GM20000 (cell line): ENCODE results near the gene LUC7L2.

Source experiments
- DNase-seq: peaks from one replicate; pipeline ENCODE4 v3.0.0; 2012; ENCODE audit warnings: low spot score
- TF ChIP-seq, protein P1 (sequence below): IDR thresholded peaks from 2 replicates; pipeline ENCODE4 v1.5.1; 2012; ENCODE audit warnings: mild to moderate bottlenecking, control low read depth; ENCODE audit errors: extremely low read depth, missing control alignments

LUC7L2 gene

DNA sequence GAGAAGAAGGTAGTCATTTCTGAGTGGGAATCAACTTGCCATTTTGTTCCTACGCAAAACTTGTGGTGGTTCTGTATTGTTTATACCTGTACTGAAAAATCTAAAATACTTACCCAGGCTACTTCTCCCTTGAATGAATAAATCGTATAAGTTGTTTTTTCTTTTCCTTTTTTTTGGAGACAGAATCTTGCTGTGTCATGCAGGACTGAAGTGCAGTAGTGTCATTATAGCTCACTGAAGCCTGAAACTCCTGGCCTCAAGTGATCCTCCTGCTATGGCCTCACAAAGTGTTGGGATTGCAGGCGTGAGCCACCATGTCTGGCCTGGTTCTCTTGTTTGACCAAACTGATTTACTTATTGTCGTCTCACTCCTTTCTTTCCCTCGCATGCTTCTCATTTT lies 27.9 kb downstream of the LUC7L2 start:
- no peak for DNase-seq

DNA sequence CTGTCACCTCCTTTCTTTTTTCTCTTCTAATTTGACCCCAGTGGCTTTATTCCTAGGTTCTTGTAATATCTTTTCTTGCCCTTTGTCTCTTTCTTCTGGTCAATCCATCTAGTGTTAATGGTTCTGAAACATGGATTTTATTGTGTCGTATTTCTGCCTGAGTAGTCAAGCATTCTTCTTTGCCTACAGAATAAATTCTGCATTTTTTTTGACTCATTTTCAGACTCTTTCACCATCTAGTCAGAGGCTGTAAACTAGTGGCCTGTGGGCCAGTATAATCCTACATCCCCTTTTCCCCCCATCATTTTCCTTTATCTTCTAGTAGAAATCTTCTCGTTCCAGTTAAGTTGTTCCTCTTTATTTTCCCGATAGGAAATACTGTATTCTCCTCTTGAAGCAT lies 29.4 kb downstream of the LUC7L2 start:
- TF ChIP-seq, protein P1, sequence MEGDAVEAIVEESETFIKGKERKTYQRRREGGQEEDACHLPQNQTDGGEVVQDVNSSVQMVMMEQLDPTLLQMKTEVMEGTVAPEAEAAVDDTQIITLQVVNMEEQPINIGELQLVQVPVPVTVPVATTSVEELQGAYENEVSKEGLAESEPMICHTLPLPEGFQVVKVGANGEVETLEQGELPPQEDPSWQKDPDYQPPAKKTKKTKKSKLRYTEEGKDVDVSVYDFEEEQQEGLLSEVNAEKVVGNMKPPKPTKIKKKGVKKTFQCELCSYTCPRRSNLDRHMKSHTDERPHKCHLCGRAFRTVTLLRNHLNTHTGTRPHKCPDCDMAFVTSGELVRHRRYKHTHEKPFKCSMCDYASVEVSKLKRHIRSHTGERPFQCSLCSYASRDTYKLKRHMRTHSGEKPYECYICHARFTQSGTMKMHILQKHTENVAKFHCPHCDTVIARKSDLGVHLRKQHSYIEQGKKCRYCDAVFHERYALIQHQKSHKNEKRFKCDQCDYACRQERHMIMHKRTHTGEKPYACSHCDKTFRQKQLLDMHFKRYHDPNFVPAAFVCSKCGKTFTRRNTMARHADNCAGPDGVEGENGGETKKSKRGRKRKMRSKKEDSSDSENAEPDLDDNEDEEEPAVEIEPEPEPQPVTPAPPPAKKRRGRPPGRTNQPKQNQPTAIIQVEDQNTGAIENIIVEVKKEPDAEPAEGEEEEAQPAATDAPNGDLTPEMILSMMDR = no peak
- DNase-seq = no peak

More for the DNA sequence above, 27.9 kb downstream of the LUC7L2 start:
- TF ChIP-seq, protein P1 = no peak

DNA sequence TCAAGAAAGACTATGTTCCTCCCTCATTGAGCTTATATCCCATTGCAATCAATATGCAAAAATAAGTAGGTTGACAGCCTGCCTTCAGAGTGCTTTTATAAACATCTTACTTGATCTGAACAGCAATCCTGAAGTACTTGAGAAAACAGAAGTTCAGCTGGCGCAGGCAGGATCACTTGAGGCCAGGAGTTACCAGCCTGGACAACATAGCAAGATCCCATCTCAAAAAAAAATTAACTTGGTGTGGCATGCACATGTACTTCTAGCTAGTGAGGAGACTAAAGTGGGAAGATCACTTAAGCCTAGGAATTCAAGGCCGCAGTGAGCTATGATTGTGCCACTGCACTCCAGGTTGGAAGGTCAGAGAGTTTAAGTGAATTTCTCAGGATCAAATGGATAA lies 30.1 kb downstream of the LUC7L2 start:
- no peak for DNase-seq
- TF ChIP-seq, protein P1 = no peak

DNA sequence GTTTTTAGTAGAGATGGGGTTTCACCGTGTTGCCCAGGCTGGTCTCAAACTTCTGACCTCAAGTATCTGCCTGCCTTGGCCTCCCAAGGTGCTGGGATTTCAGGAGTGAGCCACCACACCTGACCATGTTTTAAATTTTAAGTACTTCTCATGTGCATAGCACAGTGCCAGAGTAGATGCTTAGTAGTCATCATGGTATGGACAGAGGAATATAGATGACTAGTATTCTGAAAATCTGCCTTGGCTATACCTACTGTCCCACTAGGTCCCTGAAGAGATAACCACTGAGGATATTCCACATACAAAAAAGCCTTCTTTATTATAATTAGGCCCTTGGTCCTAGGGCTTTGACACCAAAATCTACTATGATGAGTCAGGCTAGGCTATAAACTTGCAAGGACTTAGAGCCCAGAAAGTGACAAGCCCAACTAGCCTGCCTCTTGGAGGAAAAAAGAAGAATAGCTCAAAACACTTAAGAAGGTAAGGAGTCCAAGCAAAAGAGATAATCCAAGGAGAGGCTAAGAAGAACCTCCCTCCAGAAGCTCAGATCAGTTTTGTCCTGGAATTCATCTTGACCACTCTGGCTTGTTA lies 34.0 kb downstream of the LUC7L2 start:
- no peak for DNase-seq

DNA sequence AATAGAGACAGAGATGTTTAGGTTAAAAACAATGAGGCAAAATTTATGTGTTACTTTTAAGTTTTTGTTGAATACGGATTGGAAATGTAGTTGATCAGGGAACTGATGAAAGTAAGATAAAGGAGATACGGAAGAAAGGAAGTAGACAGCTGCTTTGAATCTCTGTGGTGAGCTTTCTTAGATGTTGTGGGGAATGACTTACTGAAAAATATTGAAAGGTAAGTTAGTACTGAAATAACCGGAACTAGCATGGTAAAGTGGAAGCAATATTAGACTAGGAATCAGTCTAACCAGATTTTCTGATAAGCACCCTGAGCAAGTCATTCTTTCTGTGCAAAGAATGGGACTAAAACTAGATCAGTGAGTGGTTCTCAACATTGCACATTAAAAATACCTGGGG lies 34.8 kb downstream of the LUC7L2 start:
- no peak for DNase-seq
- TF ChIP-seq, protein P1 = no peak

More for the DNA sequence above, 34.0 kb downstream of the LUC7L2 start:
- TF ChIP-seq, protein P1 = no peak

DNA sequence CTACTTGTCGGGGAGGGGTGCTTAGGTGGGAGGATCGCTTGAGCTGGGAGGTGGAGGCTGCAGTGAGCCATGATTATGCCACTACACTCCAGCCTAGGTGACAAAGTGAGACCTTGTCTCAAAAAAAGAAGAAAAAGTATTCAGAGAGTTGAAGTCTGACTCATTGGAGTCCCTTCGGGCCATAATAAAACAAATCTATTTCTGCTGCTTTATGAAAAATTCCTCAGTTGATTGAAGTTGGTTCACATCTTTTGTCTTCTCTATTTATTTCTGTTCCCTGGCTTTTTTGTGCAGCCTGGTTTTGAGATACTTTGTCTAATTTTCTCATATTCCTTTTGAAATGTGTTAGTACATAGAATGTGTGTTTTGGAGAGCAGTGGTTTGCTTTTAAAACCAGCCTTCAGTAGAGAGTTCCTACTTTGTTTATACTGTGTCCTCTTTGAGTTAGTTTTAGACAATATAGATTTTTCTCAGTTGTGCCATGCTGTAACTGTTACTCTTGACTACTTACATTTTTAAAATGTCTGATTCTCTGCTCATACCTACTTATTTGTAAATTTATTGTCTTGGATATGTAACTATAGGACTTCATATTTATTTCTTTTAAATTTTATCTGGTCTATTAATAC lies 36.7 kb downstream of the LUC7L2 start:
- DNase-seq = no peak
- TF ChIP-seq, protein P1 = no peak

DNA sequence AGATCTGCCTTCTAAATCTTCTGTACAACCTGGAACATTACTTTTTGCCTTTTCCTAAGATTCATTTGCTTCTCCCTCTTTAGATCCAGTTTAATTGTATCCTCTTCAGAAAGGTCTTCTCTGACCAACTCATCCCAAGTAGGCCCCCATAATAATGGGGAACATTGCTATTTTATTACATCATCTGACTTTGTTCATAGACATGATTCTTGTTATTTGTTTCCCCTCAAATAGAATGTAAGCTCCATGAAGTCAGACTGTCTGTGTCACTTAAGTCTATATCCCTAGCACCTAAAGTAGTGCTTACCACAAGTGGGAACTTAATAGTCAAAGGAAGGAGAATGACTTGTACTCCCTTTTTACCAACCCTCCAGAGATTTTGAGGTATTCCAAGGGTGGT lies 37.5 kb downstream of the LUC7L2 start:
- TF ChIP-seq, protein P1 = no peak
- DNase-seq = no peak
